ENCODE measurements around the gene NLRP14.

DNA sequence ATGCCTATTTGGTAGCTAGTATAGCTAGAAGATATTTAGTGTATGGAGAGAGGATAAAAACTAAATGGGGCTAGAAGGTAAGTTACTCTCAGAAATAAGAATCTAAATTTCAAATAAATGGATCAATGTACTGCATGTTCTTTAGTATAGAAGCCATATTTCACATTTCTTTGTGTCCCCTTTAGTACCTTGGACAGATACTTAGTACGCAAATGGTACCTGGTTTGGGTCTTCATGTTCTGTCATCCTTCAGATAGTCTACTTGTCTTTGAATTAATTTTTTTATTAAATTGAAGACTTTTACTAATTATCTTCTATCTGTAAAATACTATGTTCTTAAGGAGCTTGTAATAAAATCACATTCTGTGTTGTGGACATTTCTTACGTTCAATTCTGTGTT is 42.3 kb downstream of the NLRP14 start:
- no peak for TF ChIP-seq POLR2A (IDR thresholded peaks at IDR 0.05; ENCODE audit: low read length)
- no peak for TF ChIP-seq GATA1 (IDR thresholded peaks at IDR 0.05; ENCODE audit: low read depth, low read length)

Measured in erythroblast (primary cell).